ENCODE measurements around the gene SLC38A1.

The SLC38A1 gene

DNA sequence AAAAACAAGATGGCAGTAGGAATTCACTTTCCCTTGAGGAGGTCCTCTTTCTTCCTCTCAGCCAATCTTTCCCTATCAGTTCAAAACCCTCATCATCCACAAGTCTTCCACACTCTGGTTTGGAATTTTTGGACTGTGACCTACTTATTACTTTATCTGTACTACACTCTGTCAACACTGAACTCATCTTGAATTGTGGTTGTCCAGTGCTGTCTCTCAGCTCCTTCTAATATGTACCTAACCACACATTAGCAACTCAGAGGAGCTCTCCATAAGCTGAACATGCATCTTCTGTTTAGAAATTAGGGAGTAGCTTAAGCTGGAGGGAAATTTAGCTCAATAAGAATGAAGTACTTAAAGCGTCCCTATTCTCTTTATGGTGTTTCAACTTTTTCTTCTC lies 34.8 kb downstream of the SLC38A1 start:
- no peak overlapping the region for H3K4me2 ChIP-seq (ENCODE audit: low read length)
- peaks cover 96% of the 10 kb centered on the region for H3K36me3 ChIP-seq (ENCODE audit: insufficient read depth, low read length)

DNA sequence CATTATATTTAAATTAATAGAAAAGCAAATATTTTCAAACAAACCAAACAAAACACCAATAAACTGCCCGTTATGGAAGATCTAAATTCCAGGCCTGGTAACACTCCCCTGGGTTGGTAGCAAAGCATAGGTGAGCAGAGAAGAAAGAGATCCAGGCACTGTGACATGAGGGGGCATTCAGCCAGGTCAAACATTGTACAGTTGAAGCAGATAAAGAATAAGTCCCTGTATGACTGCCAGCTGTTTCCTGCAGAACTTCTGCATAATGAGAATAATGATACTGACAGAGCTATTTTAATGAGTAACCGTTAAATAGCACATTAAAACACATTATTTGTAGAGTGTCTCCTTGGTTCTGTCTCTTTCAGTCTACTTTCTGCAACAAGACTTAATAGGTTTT lies 35.4 kb downstream of the SLC38A1 start:
- H3K27ac ChIP-seq (ENCODE audit: low read depth, low read length, poor library complexity, severe bottlenecking): no peak overlapping the region
- no peaks in the 10 kb centered on the region for H3K27me3 ChIP-seq (ENCODE audit: insufficient read depth, low read length)
- H3K79me2 ChIP-seq (ENCODE audit: insufficient read depth, low read length): peaks cover 66% of the 10 kb centered on the region
- H3K4me3 ChIP-seq (ENCODE audit: low read depth, low read length, poor library complexity, severe bottlenecking): no peak overlapping the region
- H3K36me3 ChIP-seq (ENCODE audit: insufficient read depth, low read length): peaks cover 96% of the 10 kb centered on the region
- no peaks in the 10 kb centered on the region for H3F3A ChIP-seq (ENCODE audit: insufficient read depth, low read length)
- peaks cover 14% of the 10 kb centered on the region for H3K4me1 ChIP-seq (ENCODE audit: insufficient read depth, low read length, severe bottlenecking)
- H3K4me2 ChIP-seq (ENCODE audit: low read length): no peak overlapping the region
- no peaks in the 10 kb centered on the region for H3K9me2 ChIP-seq (ENCODE audit: low read depth, low read length)
- H3K9ac ChIP-seq (ENCODE audit: low read length): no peak overlapping the region
- no peaks in the 10 kb centered on the region for H3K9me3 ChIP-seq (ENCODE audit: low read length)
- TF ChIP-seq, protein P1, sequence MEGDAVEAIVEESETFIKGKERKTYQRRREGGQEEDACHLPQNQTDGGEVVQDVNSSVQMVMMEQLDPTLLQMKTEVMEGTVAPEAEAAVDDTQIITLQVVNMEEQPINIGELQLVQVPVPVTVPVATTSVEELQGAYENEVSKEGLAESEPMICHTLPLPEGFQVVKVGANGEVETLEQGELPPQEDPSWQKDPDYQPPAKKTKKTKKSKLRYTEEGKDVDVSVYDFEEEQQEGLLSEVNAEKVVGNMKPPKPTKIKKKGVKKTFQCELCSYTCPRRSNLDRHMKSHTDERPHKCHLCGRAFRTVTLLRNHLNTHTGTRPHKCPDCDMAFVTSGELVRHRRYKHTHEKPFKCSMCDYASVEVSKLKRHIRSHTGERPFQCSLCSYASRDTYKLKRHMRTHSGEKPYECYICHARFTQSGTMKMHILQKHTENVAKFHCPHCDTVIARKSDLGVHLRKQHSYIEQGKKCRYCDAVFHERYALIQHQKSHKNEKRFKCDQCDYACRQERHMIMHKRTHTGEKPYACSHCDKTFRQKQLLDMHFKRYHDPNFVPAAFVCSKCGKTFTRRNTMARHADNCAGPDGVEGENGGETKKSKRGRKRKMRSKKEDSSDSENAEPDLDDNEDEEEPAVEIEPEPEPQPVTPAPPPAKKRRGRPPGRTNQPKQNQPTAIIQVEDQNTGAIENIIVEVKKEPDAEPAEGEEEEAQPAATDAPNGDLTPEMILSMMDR (IDR thresholded peaks at IDR 0.05; ENCODE audit: low read length): no peak
- no peak for TF ChIP-seq EZH2 (IDR thresholded peaks at IDR 0.05; ENCODE audit: borderline replicate concordance, low read length)
- no peaks in the 10 kb centered on the region for H4K20me1 ChIP-seq (ENCODE audit: insufficient read depth, low read length)
- no peak overlapping the region for H2AFZ ChIP-seq (ENCODE audit: low read length)

More for the DNA sequence above, 34.8 kb downstream of the SLC38A1 start:
- H3K27me3 ChIP-seq (ENCODE audit: insufficient read depth, low read length): no peaks in the 10 kb centered on the region
- H3K4me1 ChIP-seq (ENCODE audit: insufficient read depth, low read length, severe bottlenecking): peaks cover 8% of the 10 kb centered on the region
- peaks cover 70% of the 10 kb centered on the region for H3K79me2 ChIP-seq (ENCODE audit: insufficient read depth, low read length)
- H3F3A ChIP-seq (ENCODE audit: insufficient read depth, low read length): no peaks in the 10 kb centered on the region
- H2AFZ ChIP-seq (ENCODE audit: low read length): no peak overlapping the region
- no peak overlapping the region for H3K27ac ChIP-seq (ENCODE audit: low read depth, low read length, poor library complexity, severe bottlenecking)
- H3K9me3 ChIP-seq (ENCODE audit: low read length): no peaks in the 10 kb centered on the region
- TF ChIP-seq EZH2 (IDR thresholded peaks at IDR 0.05; ENCODE audit: borderline replicate concordance, low read length): no peak
- TF ChIP-seq, protein P1 (IDR thresholded peaks at IDR 0.05; ENCODE audit: low read length): no peak
- no peaks in the 10 kb centered on the region for H3K9me2 ChIP-seq (ENCODE audit: low read depth, low read length)
- no peaks in the 10 kb centered on the region for H4K20me1 ChIP-seq (ENCODE audit: insufficient read depth, low read length)
- no peak overlapping the region for H3K9ac ChIP-seq (ENCODE audit: low read length)
- H3K4me3 ChIP-seq (ENCODE audit: low read depth, low read length, poor library complexity, severe bottlenecking): no peak overlapping the region

- H3K9ac ChIP-seq (ENCODE audit: low read length): no peak overlapping the region
- no peaks in the 10 kb centered on the region for H3F3A ChIP-seq (ENCODE audit: insufficient read depth, low read length)
- peaks cover 46% of the 10 kb centered on the region for H3K79me2 ChIP-seq (ENCODE audit: insufficient read depth, low read length)
- no peak overlapping the region for H3K4me3 ChIP-seq (ENCODE audit: low read depth, low read length, poor library complexity, severe bottlenecking)
- peaks cover 26% of the 10 kb centered on the region for H3K4me1 ChIP-seq (ENCODE audit: insufficient read depth, low read length, severe bottlenecking)
- no peak overlapping the region for H3K4me2 ChIP-seq (ENCODE audit: low read length)
- H3K36me3 ChIP-seq (ENCODE audit: insufficient read depth, low read length): peaks cover 94% of the 10 kb centered on the region
- H3K9me2 ChIP-seq (ENCODE audit: low read depth, low read length): no peaks in the 10 kb centered on the region
- TF ChIP-seq, protein P1 (IDR thresholded peaks at IDR 0.05; ENCODE audit: low read length): no peak
- TF ChIP-seq EZH2 (IDR thresholded peaks at IDR 0.05; ENCODE audit: borderline replicate concordance, low read length): no peak
- no peaks in the 10 kb centered on the region for H4K20me1 ChIP-seq (ENCODE audit: insufficient read depth, low read length)
- H3K27me3 ChIP-seq (ENCODE audit: insufficient read depth, low read length): no peaks in the 10 kb centered on the region
- no peak overlapping the region for H3K27ac ChIP-seq (ENCODE audit: low read depth, low read length, poor library complexity, severe bottlenecking)
- no peak overlapping the region for H2AFZ ChIP-seq (ENCODE audit: low read length)
- no peaks in the 10 kb centered on the region for H3K9me3 ChIP-seq (ENCODE audit: low read length)
Measured at GRCh38 chr12:46230983-46231382, 37.9 kb downstream of the SLC38A1 start.
